SK-N-SH (cell line): ENCODE measurements around the gene ETFA. TPM values are rescaled to one million over a fixed set of nuclear protein-coding genes. Genes with fewer than 3 reads are reported as not detected.

Experiments
- CTCF ChIA-PET: fragments of 300-600, 350-600 bp; formaldehyde crosslinking; extraction: SDS; loops from one replicate; lab custom pipeline; 2021; lab: Yijun Ruan, JAX
- POLR2A ChIA-PET: fragments of 350-600 bp; sonication (Branson Sonifier 250); formaldehyde crosslinking; extraction: SDS; loops from one replicate; lab custom pipeline; 2020; ENCODE audit warnings: antibody characterized with exemption, inconsistent platforms; lab: Yijun Ruan, JAX
- DNase-seq: peaks from one replicate; pipeline ENCODE4 v3.0.0; 2012
- H2AFZ ChIP-seq: fragments of 200-600 bp; sonication (generic); 2 replicates; pipeline ENCODE4 v1.8.1; 2016; ENCODE audit warnings: antibody characterized with exemption, mild to moderate bottlenecking, low read depth
- H3F3A ChIP-seq: fragments of 200-600 bp; sonication (generic); replicated peaks from 2 replicates; pipeline ENCODE3; 2016; ENCODE audit warnings: antibody characterized with exemption, mild to moderate bottlenecking; ENCODE audit not compliant: insufficient read depth
- H3K27ac ChIP-seq, 2 experiments: fragments of 200-500 bp in 1 of 2; fragments of 200-600 bp in 1 of 2; sonication (Bioruptor generic) in 1 of 2; sonication (generic), shearing (Covaris generic) in 1 of 2; 2 replicates each; pipeline versions ENCODE4 v1.5.1 to v1.6.1; 2014 to 2016; ENCODE audit warnings: low read depth in 2 of 2, inconsistent platforms in 1 of 2, low read length in 1 of 2, mild to moderate bottlenecking in 1 of 2, mixed read lengths in 1 of 2
- H3K27me3 ChIP-seq: fragments of 200-600 bp; sonication (generic), shearing (Covaris generic); 2 replicates; pipeline ENCODE4 v1.6.1; 2016; ENCODE audit warnings: mixed run types; ENCODE audit not compliant: insufficient read depth
- H3K36me3 ChIP-seq, 2 experiments: fragments of 200-500 bp in 1 of 2; fragments of 200-600 bp in 1 of 2; sonication (Bioruptor generic) in 1 of 2; sonication (generic) in 1 of 2; replicated peaks in 1 of 2; 2 replicates each; pipeline versions ENCODE3 to v1.5.1; 2014 to 2016; ENCODE audit warnings: low read length in 1 of 2, mild to moderate bottlenecking in 1 of 2; ENCODE audit not compliant: insufficient read depth in 2 of 2, control insufficient read depth in 1 of 2
- H3K4me1 ChIP-seq, 2 experiments: fragments of 200-500 bp in 1 of 2; fragments of 200-600 bp in 1 of 2; sonication (Bioruptor generic) in 1 of 2; sonication (generic), shearing (Covaris generic) in 1 of 2; 2 replicates each; pipeline versions ENCODE4 v1.5.1 to v1.6.1; 2014 to 2016; ENCODE audit warnings: low read depth in 1 of 2, low read length in 1 of 2, mixed run types in 1 of 2; ENCODE audit not compliant: insufficient read depth in 2 of 2, control insufficient read depth in 1 of 2
- H3K4me2 ChIP-seq: fragments of 200-600 bp; sonication (generic), shearing (Covaris generic); 2 replicates; pipeline ENCODE4 v1.6.1; 2017; ENCODE audit warnings: mixed run types
- H3K4me3 ChIP-seq, 2 experiments: fragments of 200-500 bp in 1 of 2; fragments of 200-600 bp in 1 of 2; sonication (Bioruptor generic) in 1 of 2; sonication (generic), shearing (Covaris generic) in 1 of 2; 2 replicates each; pipeline versions ENCODE4 v1.5.1 to v1.8.1; 2014 to 2016; ENCODE audit warnings: low read depth in 2 of 2, inconsistent platforms in 1 of 2, low read length in 1 of 2, mild to moderate bottlenecking in 1 of 2, mixed read lengths in 1 of 2, moderate library complexity in 1 of 2
- H3K79me2 ChIP-seq: fragments of 200-600 bp; sonication (generic); 2 replicates; pipeline ENCODE4 v1.8.1; 2017; ENCODE audit warnings: mild to moderate bottlenecking; ENCODE audit not compliant: insufficient read depth
- H3K9ac ChIP-seq: fragments of 200-600 bp; sonication (generic); 2 replicates; pipeline ENCODE4 v1.6.1; 2017; ENCODE audit warnings: mixed run types
- H3K9me2 ChIP-seq: fragments of 200-600 bp; sonication (generic); 2 replicates; pipeline ENCODE4 v1.6.1; 2017; ENCODE audit warnings: mixed run types
- H3K9me3 ChIP-seq: fragments of 200-600 bp; sonication (generic); 2 replicates; pipeline ENCODE4 v1.6.1; 2017; ENCODE audit warnings: mixed run types, mild to moderate bottlenecking, moderate library complexity
- H4K20me1 ChIP-seq: fragments of 200-600 bp; sonication (generic); 2 replicates; pipeline ENCODE4 v1.6.1; 2017; ENCODE audit warnings: mild to moderate bottlenecking, mixed run types; ENCODE audit not compliant: insufficient read depth
- CHD2 ChIP-seq: fragments of 150-350 bp; IDR thresholded peaks from 2 replicates; pipeline ENCODE4 v1.6.1; 2018; ENCODE audit warnings: low read length; ENCODE audit not compliant: partially characterized antibody
- CTCF ChIP-seq: fragments of 200-600 bp; sonication (generic); IDR thresholded peaks from 2 replicates; pipeline ENCODE4 v1.6.1; 2017; ENCODE audit warnings: antibody characterized with exemption, mild to moderate bottlenecking, moderate library complexity
- EZH2phosphoT487 ChIP-seq: fragments of 200-600 bp; sonication (generic); IDR thresholded peaks from 2 replicates; pipeline ENCODE4 v1.6.1; 2017; ENCODE audit warnings: low read depth, mixed run types, mild to moderate bottlenecking, antibody characterized with exemption, moderate library complexity, borderline replicate concordance
- FOSL2 ChIP-seq: IDR thresholded peaks from 2 replicates; pipeline ENCODE4 v1.4.0; 2012; ENCODE audit warnings: low read depth, mild to moderate bottlenecking, moderate library complexity, borderline replicate concordance
- FOXJ3 ChIP-seq: sonication (generic); formaldehyde crosslinking; IDR thresholded peaks from 2 replicates; pipeline ENCODE4 v1.5.1; 2020; ENCODE audit warnings: mild to moderate bottlenecking, missing genetic modification reagents
- GATA2 ChIP-seq: sonication (generic); formaldehyde crosslinking; IDR thresholded peaks from 2 replicates; pipeline ENCODE4 v1.5.0; 2020; ENCODE audit warnings: mild to moderate bottlenecking, missing genetic modification reagents
- IRF3 ChIP-seq: fragments of 150-350 bp; IDR thresholded peaks from 2 replicates; pipeline ENCODE4 v1.6.1; 2016; ENCODE audit warnings: mild to moderate bottlenecking, low read depth, low read length
- JUND ChIP-seq: IDR thresholded peaks from 2 replicates; pipeline ENCODE4 v1.4.0; 2012
- MAX ChIP-seq: IDR thresholded peaks from 2 replicates; pipeline ENCODE4 v1.4.0; 2012; ENCODE audit warnings: low read depth
- MEF2A ChIP-seq: IDR thresholded peaks from 2 replicates; pipeline ENCODE4 v1.4.0; 2012; ENCODE audit warnings: low read depth, borderline replicate concordance
- NFIC ChIP-seq: IDR thresholded peaks from 2 replicates; pipeline ENCODE4 v1.4.0; 2012; ENCODE audit warnings: borderline replicate concordance
- NRF1 ChIP-seq: IDR thresholded peaks from 2 replicates; pipeline ENCODE4 v1.6.1; 2012; ENCODE audit warnings: low read depth, mild to moderate bottlenecking, low read length
- POLR2AphosphoS5 ChIP-seq: IDR thresholded peaks from 2 replicates; pipeline ENCODE4 v1.6.1; 2012; ENCODE audit warnings: low read depth, low read length
- RAD21 ChIP-seq: IDR thresholded peaks from 2 replicates; pipeline ENCODE4 v1.6.1; 2012; ENCODE audit warnings: mild to moderate bottlenecking, low read length
- REST ChIP-seq: IDR thresholded peaks from 2 replicates; pipeline ENCODE4 v1.6.1; 2012; ENCODE audit warnings: mild to moderate bottlenecking, low read depth, low read length, moderate library complexity
- RFX5 ChIP-seq: IDR thresholded peaks from 2 replicates; pipeline ENCODE4 v1.6.1; 2012; ENCODE audit warnings: mild to moderate bottlenecking, improper control_type of control experiment, low read length
- SIN3A ChIP-seq: IDR thresholded peaks from 2 replicates; pipeline ENCODE4 v1.6.1; 2012; ENCODE audit warnings: low read depth, mild to moderate bottlenecking, low read length, moderate library complexity, borderline replicate concordance
- SMC3 ChIP-seq: IDR thresholded peaks from 2 replicates; pipeline ENCODE4 v1.6.1; 2012; ENCODE audit warnings: low read depth, low read length, improper control_type of control experiment
- TAF1 ChIP-seq: IDR thresholded peaks from 2 replicates; pipeline ENCODE4 v1.6.1; 2012; ENCODE audit warnings: low read depth, mild to moderate bottlenecking, low read length, moderate library complexity, borderline replicate concordance
- TEAD4 ChIP-seq: IDR thresholded peaks from 2 replicates; pipeline ENCODE4 v1.4.0; 2012; ENCODE audit warnings: mild to moderate bottlenecking, borderline replicate concordance; ENCODE audit not compliant: insufficient read depth
- USF2 ChIP-seq: fragments of 150-350 bp; IDR thresholded peaks from 2 replicates; pipeline ENCODE4 v1.6.1; 2017; ENCODE audit warnings: antibody characterized with exemption, low read length, low read depth, borderline replicate concordance
- WGBS: methylation state at CpG from one replicate; pipeline ENCODE4 v1.1.6; 2017; ENCODE audit warnings: low lambda C conversion rate; 5-methylcytosine and 5-hydroxymethylcytosine counted together
- polyA plus RNA-seq, 3 experiments: library from polyadenylated mRNA; depleted of rRNA; stranded (reverse); fragments of >200 nt; gene quantifications; 2 replicates each; pipeline ENCODE4 v1.2.3, GENCODE V29; 2012

ETFA gene
- polyA plus RNA-seq, 1 of the 3 experiments (the other 2 are of a cell fraction), result 122 TPM

- H3K9me2 ChIP-seq, result no peaks in the 10 kb centered on the region
- 79% methylated on average over 1 of the region's 1 CpG for WGBS
- no peak overlapping the region for H3K4me3 ChIP-seq
- H3K9ac ChIP-seq, result no peak overlapping the region
- no peaks in the 10 kb centered on the region for H4K20me1 ChIP-seq
- CTCF ChIA-PET, result interaction anchor here (0.9 to 1.5 kb wide), 6 partner anchors 9 to 105 kb away, joined by 3 to 6 read pairs (median 3); no protein-coding TSS in a partner anchor
- POLR2A ChIA-PET, result interaction anchor here (0.7 kb wide), 1 partner anchor 64 kb away, joined by 4 read pairs; no protein-coding TSS in a partner anchor
- H3K36me3 ChIP-seq, result peaks cover 2 to 17% of the 10 kb centered on the region in 2 experiments
- H3K27ac ChIP-seq, result no peak overlapping the region
- no peak overlapping the region for H3K4me2 ChIP-seq
- no peaks in the 10 kb centered on the region for H3K27me3 ChIP-seq
- H3K9me3 ChIP-seq, result no peaks in the 10 kb centered on the region
- no peak for TF ChIP-seq MEF2A
- TF ChIP-seq CTCF, result no peak
- TF ChIP-seq NRF1, result no peak
- TF ChIP-seq NFIC, result no peak
- TF ChIP-seq REST, result no peak
- no peak for TF ChIP-seq CHD2
- no peak for TF ChIP-seq SMC3
- no peak for TF ChIP-seq TEAD4
- TF ChIP-seq FOXJ3 (CRISPR knock-in tag), result no peak
- peaks cover 6% of the 10 kb centered on the region for H3F3A ChIP-seq
- H3K4me1 ChIP-seq, result no peaks in the 10 kb centered on the region; a peak in 1 of 4 replicates
- H3K79me2 ChIP-seq, result no peaks in the 10 kb centered on the region
- no peak for DNase-seq
- H2AFZ ChIP-seq, result no peak overlapping the region
Observed at GRCh38 chr15:76245072-76245610, 66.1 kb downstream of the ETFA start.

- peaks cover 0 to 2% of the 10 kb centered on the region in 2 experiments; a peak in 2 of 4 replicates for H3K4me1 ChIP-seq
- DNase-seq, result no peak
- no peak overlapping the region for H3K27ac ChIP-seq
- no peaks in the 10 kb centered on the region for H4K20me1 ChIP-seq
- WGBS, result 59% methylated on average over 1 of the region's 1 CpG
- H3K4me3 ChIP-seq, result no peak overlapping the region
- no peak overlapping the region for H3K4me2 ChIP-seq
- no peaks in the 10 kb centered on the region for H3K27me3 ChIP-seq
- ChIA-PET POLR2A (no interaction called here), CTCF (interaction anchor here (1.4 to 2.8 kb wide), 3 partner anchors 10 to 90 kb away, joined by 3 to 10 read pairs (median 9); no protein-coding TSS in a partner anchor)
- H2AFZ ChIP-seq, result no peak overlapping the region
- H3K9me2 ChIP-seq, result no peaks in the 10 kb centered on the region
- no peaks in the 10 kb centered on the region for H3K9me3 ChIP-seq
- no peak overlapping the region for H3K9ac ChIP-seq
- no peaks in the 10 kb centered on the region for H3F3A ChIP-seq
- no peaks in the 10 kb centered on the region for H3K79me2 ChIP-seq
- H3K36me3 ChIP-seq, result peaks cover 0 to 11% of the 10 kb centered on the region in 2 experiments
- no peak for TF ChIP-seq MAX
- no peak for TF ChIP-seq SIN3A
- no peak for TF ChIP-seq POLR2AphosphoS5
- no peak for TF ChIP-seq RAD21
- TF ChIP-seq GATA2 (CRISPR knock-in tag), result no peak
- no peak for TF ChIP-seq JUND
- TF ChIP-seq IRF3, result no peak
- no peak for TF ChIP-seq USF2
- no peak for TF ChIP-seq EZH2phosphoT487
- TF ChIP-seq RFX5, result no peak
- TF ChIP-seq TAF1, result no peak
- TF ChIP-seq FOSL2, result no peak
Observed at GRCh38 chr15:76239786-76240185, 71.5 kb downstream of the ETFA start.
